ENCODE measurements around the gene EPM2AIP1. TPM values are rescaled to one million over a fixed set of nuclear protein-coding genes. Genes with fewer than 3 reads are reported as not detected.

The EPM2AIP1 gene
- total and polyA plus RNA-seq, 9 of the 15 experiments (the other 6 are each of a cell fraction or from before 2014, with no cell fraction given): 6.7 to 44.8 (median 25.2) TPM

DNA sequence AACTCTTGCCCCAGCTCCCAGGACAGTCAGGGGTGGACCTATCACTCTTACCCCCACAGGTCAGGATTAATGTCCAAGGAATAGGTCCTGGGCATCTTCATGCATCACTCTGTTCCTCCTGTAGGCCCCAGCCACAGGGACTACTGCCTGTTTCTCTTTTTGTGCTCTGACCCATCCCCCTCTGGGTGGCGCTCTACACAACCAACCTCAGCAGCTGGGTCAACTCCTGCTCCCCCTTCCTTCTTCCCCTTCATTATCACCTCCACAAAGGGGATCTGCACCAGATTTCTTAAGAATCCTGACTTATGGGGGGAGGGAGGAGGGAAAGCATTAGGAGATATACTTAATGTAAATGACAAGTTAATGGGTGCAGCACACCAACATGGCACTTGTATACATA, 35.9 kb downstream of the EPM2AIP1 start (continued):
- TF ChIP-seq, protein P1, sequence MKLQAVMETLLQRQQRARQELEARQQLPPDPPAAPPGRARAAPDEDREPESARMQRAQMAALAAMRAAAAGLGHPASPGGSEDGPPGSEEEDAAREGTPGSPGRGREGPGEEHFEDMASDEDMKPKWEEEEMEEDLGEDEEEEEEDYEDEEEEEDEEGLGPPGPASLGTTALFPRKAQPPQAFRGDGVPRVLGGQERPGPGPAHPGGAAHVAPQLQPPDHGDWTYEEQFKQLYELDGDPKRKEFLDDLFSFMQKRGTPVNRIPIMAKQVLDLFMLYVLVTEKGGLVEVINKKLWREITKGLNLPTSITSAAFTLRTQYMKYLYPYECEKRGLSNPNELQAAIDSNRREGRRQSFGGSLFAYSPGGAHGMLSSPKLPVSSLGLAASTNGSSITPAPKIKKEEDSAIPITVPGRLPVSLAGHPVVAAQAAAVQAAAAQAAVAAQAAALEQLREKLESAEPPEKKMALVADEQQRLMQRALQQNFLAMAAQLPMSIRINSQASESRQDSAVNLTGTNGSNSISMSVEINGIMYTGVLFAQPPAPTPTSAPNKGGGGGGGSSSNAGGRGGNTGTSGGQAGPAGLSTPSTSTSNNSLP (IDR thresholded peaks at IDR 0.05; ENCODE audit: borderline replicate concordance, low read depth, low read length): no peak
- no peak for TF ChIP-seq BACH1 (tag; IDR thresholded peaks at IDR 0.05)
- TF ChIP-seq NR2C2 (CRISPR knock-in tag; IDR thresholded peaks at IDR 0.05): no peak
- TF ChIP-seq NR2C2 (tag; IDR thresholded peaks at IDR 0.05): no peak; the same call in 1 of the 2 replicates
- no peak for TF ChIP-seq BMI1 (IDR thresholded peaks at IDR 0.05; ENCODE audit: low read length)
- TF ChIP-seq WHSC1 (IDR thresholded peaks at IDR 0.05; ENCODE audit: low read length): no peak
- no peak for TF ChIP-seq ZNF239 (CRISPR knock-in tag; IDR thresholded peaks at IDR 0.05)
- no peak for TF ChIP-seq EGR1 (conservative IDR thresholded peaks at IDR 0.05)
- no peak for TF ChIP-seq ZNF41 (CRISPR knock-in tag; conservative IDR thresholded peaks at IDR 0.05)
- no peak for TF ChIP-seq ZNF586 (CRISPR knock-in tag; conservative IDR thresholded peaks at IDR 0.05)
- TF ChIP-seq BRD9 (IDR thresholded peaks at IDR 0.05; ENCODE audit: low read depth, partially characterized antibody): peak; percentile 57
- no peak for TF ChIP-seq MCM5 (IDR thresholded peaks at IDR 0.05; ENCODE audit: low read depth)
- peak in 1 of 2 experiments; percentile 24; a peak in 1 of 4 replicates for TF ChIP-seq HDAC1 (IDR thresholded peaks at IDR 0.05)
- no peak for TF ChIP-seq MYC (IDR thresholded peaks at IDR 0.05; ENCODE audit: low read depth, low read length)
- no peak for TF ChIP-seq MYC (CRISPR knock-in tag; IDR thresholded peaks at IDR 0.05; ENCODE audit: borderline replicate concordance, low read depth)
- TF ChIP-seq MAFF (IDR thresholded peaks at IDR 0.05; ENCODE audit: low read length): no peak
- TF ChIP-seq CSDE1 (IDR thresholded peaks at IDR 0.05): no peak
- no peak for TF ChIP-seq ZNF699 (CRISPR knock-in tag; IDR thresholded peaks at IDR 0.05; ENCODE audit: insufficient replicate concordance)
- TF ChIP-seq, protein P2, sequence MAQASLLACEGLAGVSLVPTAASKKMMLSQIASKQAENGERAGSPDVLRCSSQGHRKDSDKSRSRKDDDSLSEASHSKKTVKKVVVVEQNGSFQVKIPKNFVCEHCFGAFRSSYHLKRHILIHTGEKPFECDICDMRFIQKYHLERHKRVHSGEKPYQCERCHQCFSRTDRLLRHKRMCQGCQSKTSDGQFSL (CRISPR knock-in tag; IDR thresholded peaks at IDR 0.05): no peak
- TF ChIP-seq, protein P2 (tag; IDR thresholded peaks at IDR 0.05): no peak
- no peak for TF ChIP-seq THRAP3 (IDR thresholded peaks at IDR 0.05; ENCODE audit: borderline replicate concordance)
- TF ChIP-seq, protein P3, sequence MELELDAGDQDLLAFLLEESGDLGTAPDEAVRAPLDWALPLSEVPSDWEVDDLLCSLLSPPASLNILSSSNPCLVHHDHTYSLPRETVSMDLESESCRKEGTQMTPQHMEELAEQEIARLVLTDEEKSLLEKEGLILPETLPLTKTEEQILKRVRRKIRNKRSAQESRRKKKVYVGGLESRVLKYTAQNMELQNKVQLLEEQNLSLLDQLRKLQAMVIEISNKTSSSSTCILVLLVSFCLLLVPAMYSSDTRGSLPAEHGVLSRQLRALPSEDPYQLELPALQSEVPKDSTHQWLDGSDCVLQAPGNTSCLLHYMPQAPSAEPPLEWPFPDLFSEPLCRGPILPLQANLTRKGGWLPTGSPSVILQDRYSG (tag; conservative IDR thresholded peaks at IDR 0.05; ENCODE audit: low read depth): no peak
- no peak for TF ChIP-seq CBFB (CRISPR knock-in tag; IDR thresholded peaks at IDR 0.05)
- TF ChIP-seq FOXK2 (conservative IDR thresholded peaks at IDR 0.05 in 1 of 2, IDR thresholded peaks at IDR 0.05 in 1 of 2; ENCODE audit: low read depth in 2 of 2): peak; percentile 18 to 56; a peak in 1 of 4 replicates
- no peak for TF ChIP-seq SIRT6 (IDR thresholded peaks at IDR 0.05; ENCODE audit: low read depth, low read length)
